GM23338 (cell line): ENCODE data around the gene CAMTA1. TPM values are rescaled to one million over a fixed set of nuclear protein-coding genes. Genes with fewer than 3 reads are reported as not detected.

Experiments used
- ATAC-seq: fragments of 200-7000 bp; cut with Tn5 transposase; 3 replicates; pipeline ENCODE4 v1.9.1; 2020
- DNase-seq: peaks from one replicate; pipeline ENCODE4 v3.0.0-alpha.2; 2015; ENCODE audit warnings: low spot score
- H2AFZ ChIP-seq: fragments of 200-600 bp; sonication (generic); 2 replicates; pipeline ENCODE4 v1.8.0; 2016; ENCODE audit warnings: antibody characterized with exemption, mild to moderate bottlenecking, moderate library complexity
- H3F3A ChIP-seq: fragments of 200-600 bp; sonication (generic); replicated peaks from 2 replicates; pipeline ENCODE4 v1.8.0; 2017; ENCODE audit warnings: antibody characterized with exemption, mixed run types, low read depth
- H3K27ac ChIP-seq: fragments of 200-600 bp; sonication (generic); 2 replicates; pipeline ENCODE4 v1.6.1; 2016; ENCODE audit warnings: low read depth
- H3K27me3 ChIP-seq: fragments of 200-600 bp; sonication (generic); 2 replicates; pipeline ENCODE4 v1.8.0; 2016; ENCODE audit warnings: mild to moderate bottlenecking, mixed run types, moderate library complexity; ENCODE audit not compliant: insufficient read depth
- H3K36me3 ChIP-seq: fragments of 200-600 bp; sonication (generic); 2 replicates; pipeline ENCODE4 v1.8.0; 2016; ENCODE audit warnings: mild to moderate bottlenecking; ENCODE audit not compliant: insufficient read depth
- H3K4me1 ChIP-seq: fragments of 200-600 bp; sonication (generic); 2 replicates; pipeline ENCODE4 v1.8.0; 2016; ENCODE audit warnings: mild to moderate bottlenecking, moderate library complexity; ENCODE audit not compliant: insufficient read depth
- H3K4me2 ChIP-seq: fragments of 200-600 bp; sonication (generic); 2 replicates; pipeline ENCODE4 v1.7.1; 2017; ENCODE audit warnings: mixed run types
- H3K4me3 ChIP-seq: fragments of 200-600 bp; sonication (generic); 2 replicates; pipeline ENCODE4 v1.6.1; 2016; ENCODE audit warnings: mixed run types
- H3K79me2 ChIP-seq: fragments of 200-600 bp; sonication (generic); replicated peaks from 2 replicates; pipeline ENCODE4 v1.8.0; 2017; ENCODE audit warnings: mild to moderate bottlenecking; ENCODE audit not compliant: insufficient read depth
- H3K9me2 ChIP-seq: fragments of 200-600 bp; sonication (generic); 2 replicates; pipeline ENCODE4 v1.8.0; 2017; ENCODE audit not compliant: insufficient read depth
- H4K20me1 ChIP-seq: fragments of 200-600 bp; sonication (generic); replicated peaks from 2 replicates; pipeline ENCODE4 v1.8.0; 2017; ENCODE audit warnings: mild to moderate bottlenecking; ENCODE audit not compliant: insufficient read depth
- H3K27ac Mint-ChIP-seq: 2 replicates; pipeline ENCODE4 v1.8.0; 2020; ENCODE audit warnings: inconsistent platforms, mild to moderate bottlenecking, moderate library complexity, mixed read lengths
- H3K27me3 Mint-ChIP-seq: 3 replicates; pipeline ENCODE4 v1.8.0; 2022; ENCODE audit warnings: low read depth, mild to moderate bottlenecking, moderate library complexity, mixed read lengths, inconsistent platforms; ENCODE audit not compliant: insufficient read depth, poor library complexity
- H3K36me3 Mint-ChIP-seq: 3 replicates; pipeline ENCODE4 v1.8.0; 2021; ENCODE audit warnings: low read depth, mild to moderate bottlenecking, inconsistent platforms, moderate library complexity, mixed read lengths
- H3K4me1 Mint-ChIP-seq: 3 replicates; pipeline ENCODE4 v1.8.0; 2020; ENCODE audit warnings: mild to moderate bottlenecking, inconsistent platforms, mixed read lengths
- H3K4me3 Mint-ChIP-seq: 3 replicates; pipeline ENCODE4 v1.8.0; 2021; ENCODE audit warnings: moderate library complexity, mild to moderate bottlenecking, inconsistent platforms, mixed read lengths
- H3K9me3 Mint-ChIP-seq: 3 replicates; pipeline ENCODE4 v1.8.0; 2020; ENCODE audit warnings: moderate library complexity, mild to moderate bottlenecking, inconsistent platforms, mixed read lengths
- NANOG ChIP-seq: IDR thresholded peaks from 2 replicates; pipeline ENCODE4 v1.6.1; 2016; ENCODE audit warnings: antibody characterized with exemption, borderline replicate concordance
- POLR2AphosphoS5 ChIP-seq: IDR thresholded peaks from 2 replicates; pipeline ENCODE4 v1.6.1; 2016; ENCODE audit warnings: antibody characterized with exemption, low read depth
- STAT1 ChIP-seq: IDR thresholded peaks from one replicate; pipeline ENCODE4 v1.6.1; 2016; ENCODE audit warnings: antibody characterized with exemption; ENCODE audit not compliant: unreplicated experiment
- polyA plus RNA-seq: library from polyadenylated mRNA; unstranded; fragments of >200 nt; fragmentation: Nextera tagmentation; extraction: Ambion mirVana; gene quantifications from 2 replicates; pipeline ENCODE4 v1.2.1, GENCODE V29; 2016
- total RNA-seq: library from RNA; depleted of rRNA; stranded (reverse); fragments of >200 nt; shearing (Covaris generic); gene quantifications from 2 replicates; pipeline ENCODE4 v1.2.3, GENCODE V29; 2014
- TF ChIP-seq, protein P1 (sequence below): fragments of 250-450 bp; sonication (Bioruptor Pico); IDR thresholded peaks from 2 replicates; pipeline ENCODE4 v1.5.0; 2020; ENCODE audit warnings: mild to moderate bottlenecking, moderate library complexity

The CAMTA1 gene
- total and polyA plus RNA-seq, 2 experiments from 2014 or later, result 115 to 519 TPM

DNA sequence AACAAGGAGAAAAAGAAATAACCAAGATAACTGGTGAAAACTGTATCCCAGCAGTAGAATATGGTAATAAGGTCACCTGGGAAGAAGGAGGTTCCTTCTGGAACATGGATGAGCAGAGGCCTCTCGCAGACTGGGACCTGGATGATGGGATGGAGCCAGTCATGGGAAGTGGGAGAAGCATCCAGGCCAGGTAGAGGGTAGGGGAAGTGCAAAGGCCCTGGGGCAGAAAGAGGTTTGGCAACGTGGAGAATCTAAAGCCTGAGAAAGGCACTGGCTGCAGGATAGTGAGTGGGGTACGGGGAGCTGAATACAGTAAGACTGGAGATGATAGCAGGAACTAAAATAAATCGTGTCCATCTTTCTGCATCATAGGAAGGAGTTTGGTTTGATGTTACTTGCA is 889.7 kb downstream of the CAMTA1 start (continued):
- TF ChIP-seq, protein P1, sequence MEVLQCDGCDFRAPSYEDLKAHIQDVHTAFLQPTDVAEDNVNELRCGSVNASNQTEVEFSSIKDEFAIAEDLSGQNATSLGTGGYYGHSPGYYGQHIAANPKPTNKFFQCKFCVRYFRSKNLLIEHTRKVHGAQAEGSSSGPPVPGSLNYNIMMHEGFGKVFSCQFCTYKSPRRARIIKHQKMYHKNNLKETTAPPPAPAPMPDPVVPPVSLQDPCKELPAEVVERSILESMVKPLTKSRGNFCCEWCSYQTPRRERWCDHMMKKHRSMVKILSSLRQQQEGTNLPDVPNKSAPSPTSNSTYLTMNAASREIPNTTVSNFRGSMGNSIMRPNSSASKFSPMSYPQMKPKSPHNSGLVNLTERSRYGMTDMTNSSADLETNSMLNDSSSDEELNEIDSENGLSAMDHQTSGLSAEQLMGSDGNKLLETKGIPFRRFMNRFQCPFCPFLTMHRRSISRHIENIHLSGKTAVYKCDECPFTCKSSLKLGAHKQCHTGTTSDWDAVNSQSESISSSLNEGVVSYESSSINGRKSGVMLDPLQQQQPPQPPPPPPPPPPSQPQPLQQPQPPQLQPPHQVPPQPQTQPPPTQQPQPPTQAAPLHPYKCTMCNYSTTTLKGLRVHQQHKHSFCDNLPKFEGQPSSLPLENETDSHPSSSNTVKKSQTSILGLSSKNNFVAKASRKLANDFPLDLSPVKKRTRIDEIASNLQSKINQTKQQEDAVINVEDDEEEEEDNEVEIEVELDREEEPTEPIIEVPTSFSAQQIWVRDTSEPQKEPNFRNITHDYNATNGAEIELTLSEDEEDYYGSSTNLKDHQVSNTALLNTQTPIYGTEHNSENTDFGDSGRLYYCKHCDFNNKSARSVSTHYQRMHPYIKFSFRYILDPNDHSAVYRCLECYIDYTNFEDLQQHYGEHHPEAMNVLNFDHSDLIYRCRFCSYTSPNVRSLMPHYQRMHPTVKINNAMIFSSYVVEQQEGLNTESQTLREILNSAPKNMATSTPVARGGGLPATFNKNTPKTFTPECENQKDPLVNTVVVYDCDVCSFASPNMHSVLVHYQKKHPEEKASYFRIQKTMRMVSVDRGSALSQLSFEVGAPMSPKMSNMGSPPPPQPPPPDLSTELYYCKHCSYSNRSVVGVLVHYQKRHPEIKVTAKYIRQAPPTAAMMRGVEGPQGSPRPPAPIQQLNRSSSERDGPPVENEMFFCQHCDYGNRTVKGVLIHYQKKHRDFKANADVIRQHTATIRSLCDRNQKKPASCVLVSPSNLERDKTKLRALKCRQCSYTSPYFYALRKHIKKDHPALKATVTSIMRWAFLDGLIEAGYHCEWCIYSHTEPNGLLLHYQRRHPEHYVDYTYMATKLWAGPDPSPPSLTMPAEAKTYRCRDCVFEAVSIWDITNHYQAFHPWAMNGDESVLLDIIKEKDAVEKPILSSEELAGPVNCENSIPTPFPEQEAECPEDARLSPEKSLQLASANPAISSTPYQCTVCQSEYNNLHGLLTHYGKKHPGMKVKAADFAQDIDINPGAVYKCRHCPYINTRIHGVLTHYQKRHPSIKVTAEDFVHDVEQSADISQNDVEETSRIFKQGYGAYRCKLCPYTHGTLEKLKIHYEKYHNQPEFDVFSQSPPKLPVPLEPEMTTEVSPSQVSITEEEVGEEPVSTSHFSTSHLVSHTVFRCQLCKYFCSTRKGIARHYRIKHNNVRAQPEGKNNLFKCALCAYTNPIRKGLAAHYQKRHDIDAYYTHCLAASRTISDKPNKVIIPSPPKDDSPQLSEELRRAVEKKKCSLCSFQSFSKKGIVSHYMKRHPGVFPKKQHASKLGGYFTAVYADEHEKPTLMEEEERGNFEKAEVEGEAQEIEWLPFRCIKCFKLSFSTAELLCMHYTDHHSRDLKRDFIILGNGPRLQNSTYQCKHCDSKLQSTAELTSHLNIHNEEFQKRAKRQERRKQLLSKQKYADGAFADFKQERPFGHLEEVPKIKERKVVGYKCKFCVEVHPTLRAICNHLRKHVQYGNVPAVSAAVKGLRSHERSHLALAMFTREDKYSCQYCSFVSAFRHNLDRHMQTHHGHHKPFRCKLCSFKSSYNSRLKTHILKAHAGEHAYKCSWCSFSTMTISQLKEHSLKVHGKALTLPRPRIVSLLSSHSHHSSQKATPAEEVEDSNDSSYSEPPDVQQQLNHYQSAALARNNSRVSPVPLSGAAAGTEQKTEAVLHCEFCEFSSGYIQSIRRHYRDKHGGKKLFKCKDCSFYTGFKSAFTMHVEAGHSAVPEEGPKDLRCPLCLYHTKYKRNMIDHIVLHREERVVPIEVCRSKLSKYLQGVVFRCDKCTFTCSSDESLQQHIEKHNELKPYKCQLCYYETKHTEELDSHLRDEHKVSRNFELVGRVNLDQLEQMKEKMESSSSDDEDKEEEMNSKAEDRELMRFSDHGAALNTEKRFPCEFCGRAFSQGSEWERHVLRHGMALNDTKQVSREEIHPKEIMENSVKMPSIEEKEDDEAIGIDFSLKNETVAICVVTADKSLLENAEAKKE, result no peak
- TF ChIP-seq POLR2AphosphoS5 (no peak), NANOG (no peak)

DNA sequence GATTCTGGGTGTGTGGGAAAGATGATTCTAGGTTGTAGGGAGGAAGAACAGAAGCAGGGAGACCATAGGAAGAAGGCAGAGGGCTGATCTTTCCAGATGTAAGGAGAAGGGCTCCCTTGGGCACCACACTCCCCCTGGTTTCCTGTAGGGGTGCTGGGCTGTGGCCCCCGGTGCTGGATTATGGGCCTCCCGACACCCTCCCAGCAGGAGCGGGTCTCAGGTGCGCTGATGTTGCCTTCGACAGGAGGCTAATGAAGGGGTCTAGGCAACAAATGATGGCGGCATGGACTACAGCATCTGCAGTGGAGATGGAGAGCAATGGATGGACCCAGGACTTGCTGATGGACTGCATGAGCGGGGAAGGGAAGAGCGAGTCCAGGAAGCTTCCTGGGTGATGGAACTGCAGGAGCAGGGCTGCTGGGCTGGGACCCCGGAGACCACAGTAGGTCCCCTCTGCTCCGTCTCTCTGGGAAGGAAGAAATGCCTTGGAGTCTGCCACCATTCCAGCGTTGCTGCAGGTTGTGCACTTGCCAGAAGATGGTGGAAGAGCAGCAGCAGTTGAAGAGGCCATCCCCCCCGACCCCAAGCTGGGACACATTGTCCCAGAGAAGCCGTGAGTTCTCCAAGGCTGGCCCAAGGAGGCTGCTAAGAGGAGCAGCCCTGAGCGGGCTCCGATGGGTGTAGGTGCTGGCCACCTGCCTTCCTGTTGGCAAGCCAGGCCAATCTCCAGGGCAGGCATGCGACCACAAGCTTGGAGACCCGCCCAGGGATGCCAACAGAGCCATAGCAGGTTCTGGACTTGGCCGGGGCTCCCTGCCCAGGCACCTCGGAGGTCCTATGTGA is 890.4 kb downstream of the CAMTA1 start:
- Histone ChIP-seq H3F3A (no peaks in the 10 kb centered on the region), H3K27ac (no peak overlapping the region), H3K4me3 (no peak overlapping the region), H3K36me3 (no peaks in the 10 kb centered on the region), H3K27me3 (peaks cover 16% of the 10 kb centered on the region), H3K79me2 (no peaks in the 10 kb centered on the region), H3K4me2 (no peak overlapping the region), H2AFZ (no peak overlapping the region), H4K20me1 (no peaks in the 10 kb centered on the region), H3K9me2 (no peaks in the 10 kb centered on the region), H3K4me1 (peaks cover under 1% of the 10 kb centered on the region; the same call in 1 of the 2 replicates)
- H3K4me1 Mint-ChIP-seq, result peaks cover under 1% of the 10 kb centered on the region; the same call in 2 of the 3 replicates
- H3K4me3 Mint-ChIP-seq, result no peak overlapping the region
- no peak for DNase-seq
- no peak for ATAC-seq
- peaks cover 23% of the 10 kb centered on the region for H3K27me3 Mint-ChIP-seq
- no peaks in the 10 kb centered on the region for H3K9me3 Mint-ChIP-seq
- H3K36me3 Mint-ChIP-seq, result no peaks in the 10 kb centered on the region; the same call in 2 of the 3 replicates
- H3K27ac Mint-ChIP-seq, result no peak overlapping the region
- TF ChIP-seq, protein P1, result no peak
- no peak for TF ChIP-seq NANOG
- no peak for TF ChIP-seq STAT1
